ENCODE measurements around the gene C19orf25. TPM values are rescaled to one million over a fixed set of nuclear protein-coding genes. Genes with fewer than 3 reads are reported as not detected.

C19orf25 gene
- total RNA-seq, 1 donor from 2014 or later, result 29.2 TPM

- peak overlapping the region; percentile 38 for H3K27ac Mint-ChIP-seq (ENCODE audit: unreplicated experiment)
- no peak overlapping the region for H3K4me3 Mint-ChIP-seq (ENCODE audit: unreplicated experiment)
- H3K27me3 Mint-ChIP-seq (ENCODE audit: unreplicated experiment), result peaks cover 6% of the 10 kb centered on the region
- no peak for TF ChIP-seq CTCF (IDR thresholded peaks at IDR 0.05; ENCODE audit: partially characterized antibody, unreplicated experiment)
- H3K9me3 Mint-ChIP-seq (ENCODE audit: unreplicated experiment), result peaks cover 3% of the 10 kb centered on the region
- H3K4me1 Mint-ChIP-seq (ENCODE audit: low read depth, unreplicated experiment), result peaks cover 30% of the 10 kb centered on the region
- H3K36me3 Mint-ChIP-seq (ENCODE audit: unreplicated experiment), result peaks cover 3% of the 10 kb centered on the region
- DNase-seq, result no peak
Measured at GRCh38 chr19:1427221-1427920, 51.6 kb downstream of the C19orf25 start.

GRCh38 chr19:1426736-1427135 is 52.3 kb downstream of the C19orf25 start:
- Mint-ChIP-seq H3K4me1 (ENCODE audit: low read depth, unreplicated experiment) (peaks cover 30% of the 10 kb centered on the region), H3K27me3 (ENCODE audit: unreplicated experiment) (peaks cover 7% of the 10 kb centered on the region), H3K27ac (ENCODE audit: unreplicated experiment) (no peak overlapping the region), H3K9me3 (ENCODE audit: unreplicated experiment) (peaks cover 3% of the 10 kb centered on the region), H3K36me3 (ENCODE audit: unreplicated experiment) (peaks cover 3% of the 10 kb centered on the region), H3K4me3 (ENCODE audit: unreplicated experiment) (no peak overlapping the region)
- TF ChIP-seq CTCF (IDR thresholded peaks at IDR 0.05; ENCODE audit: partially characterized antibody, unreplicated experiment), result no peak
- no peak for DNase-seq

DNA sequence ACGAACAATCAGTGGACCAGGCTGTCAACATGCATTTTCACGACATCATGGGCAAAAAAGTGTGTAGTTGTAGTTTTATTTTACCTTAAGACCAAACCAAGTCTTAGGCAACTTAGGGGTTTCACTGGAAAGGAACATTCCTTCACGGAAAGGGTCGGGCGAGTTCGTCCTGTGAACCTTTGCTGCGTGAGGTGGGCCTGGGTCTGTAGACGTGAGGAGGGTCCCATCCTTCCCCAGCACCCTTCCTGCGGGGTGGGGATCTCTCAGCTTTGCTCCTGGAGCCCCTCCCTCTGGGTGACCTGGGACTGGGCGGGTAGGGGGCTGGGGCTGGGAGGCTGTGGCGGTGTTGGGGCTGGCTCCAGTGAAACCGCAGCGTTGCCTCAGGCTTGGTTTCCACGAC is 53.1 kb downstream of the C19orf25 start:
- no peak overlapping the region for H3K4me3 Mint-ChIP-seq (ENCODE audit: unreplicated experiment)
- H3K9me3 Mint-ChIP-seq (ENCODE audit: unreplicated experiment), result peaks cover 5% of the 10 kb centered on the region
- H3K27ac Mint-ChIP-seq (ENCODE audit: unreplicated experiment), result peak overlapping the region; percentile 68
- peaks cover 3% of the 10 kb centered on the region for H3K36me3 Mint-ChIP-seq (ENCODE audit: unreplicated experiment)
- peaks cover 7% of the 10 kb centered on the region for H3K27me3 Mint-ChIP-seq (ENCODE audit: unreplicated experiment)
- no peak for TF ChIP-seq CTCF (IDR thresholded peaks at IDR 0.05; ENCODE audit: partially characterized antibody, unreplicated experiment)
- no peak for DNase-seq
- H3K4me1 Mint-ChIP-seq (ENCODE audit: low read depth, unreplicated experiment), result peaks cover 30% of the 10 kb centered on the region

- peaks cover 3% of the 10 kb centered on the region for H3K36me3 Mint-ChIP-seq (ENCODE audit: unreplicated experiment)
- peak overlapping the region; percentile 25 for H3K4me3 Mint-ChIP-seq (ENCODE audit: unreplicated experiment)
- peaks cover 30% of the 10 kb centered on the region for H3K4me1 Mint-ChIP-seq (ENCODE audit: low read depth, unreplicated experiment)
- H3K27ac Mint-ChIP-seq (ENCODE audit: unreplicated experiment), result peak overlapping the region; percentile 70
- peaks cover 7% of the 10 kb centered on the region for H3K27me3 Mint-ChIP-seq (ENCODE audit: unreplicated experiment)
- DNase-seq, result no peak
- H3K9me3 Mint-ChIP-seq (ENCODE audit: unreplicated experiment), result peaks cover 9% of the 10 kb centered on the region
- TF ChIP-seq CTCF (IDR thresholded peaks at IDR 0.05; ENCODE audit: partially characterized antibody, unreplicated experiment), result no peak
Measured at GRCh38 chr19:1425102-1425837, 53.7 kb downstream of the C19orf25 start.

Measured in glutamatergic neuron (in vitro differentiated cells).